ENCODE data around the gene TNFRSF8.

TNFRSF8 gene

DNA sequence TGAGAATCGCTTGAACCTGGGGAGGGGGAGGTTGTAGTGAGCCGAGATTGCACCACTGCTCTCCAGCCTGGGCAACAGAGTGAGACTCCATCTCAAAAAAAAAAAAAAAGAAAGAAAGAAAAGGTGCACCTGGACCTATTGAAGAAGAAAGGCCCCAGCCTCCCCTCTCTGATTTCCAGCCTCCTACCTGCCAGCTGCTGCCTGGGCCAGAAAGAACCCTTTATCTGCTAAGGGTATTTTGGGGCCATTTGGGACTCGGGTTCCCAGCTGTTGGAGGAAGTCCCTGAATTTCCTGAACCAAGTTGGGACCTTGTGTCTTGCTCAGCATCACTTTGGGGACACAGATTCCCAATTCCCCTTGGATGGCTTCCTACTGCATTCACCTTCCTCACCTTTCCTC, 3.9 kb upstream of the TNFRSF8 start:
- no peaks in the 10 kb centered on the region for H3K9me3 ChIP-seq (ENCODE audit: control insufficient read depth, insufficient read depth, low read length)
- no peak for TF ChIP-seq EZH2phosphoT487 (IDR thresholded peaks at IDR 0.05; ENCODE audit: borderline replicate concordance, low read length)
- TF ChIP-seq, protein P1, sequence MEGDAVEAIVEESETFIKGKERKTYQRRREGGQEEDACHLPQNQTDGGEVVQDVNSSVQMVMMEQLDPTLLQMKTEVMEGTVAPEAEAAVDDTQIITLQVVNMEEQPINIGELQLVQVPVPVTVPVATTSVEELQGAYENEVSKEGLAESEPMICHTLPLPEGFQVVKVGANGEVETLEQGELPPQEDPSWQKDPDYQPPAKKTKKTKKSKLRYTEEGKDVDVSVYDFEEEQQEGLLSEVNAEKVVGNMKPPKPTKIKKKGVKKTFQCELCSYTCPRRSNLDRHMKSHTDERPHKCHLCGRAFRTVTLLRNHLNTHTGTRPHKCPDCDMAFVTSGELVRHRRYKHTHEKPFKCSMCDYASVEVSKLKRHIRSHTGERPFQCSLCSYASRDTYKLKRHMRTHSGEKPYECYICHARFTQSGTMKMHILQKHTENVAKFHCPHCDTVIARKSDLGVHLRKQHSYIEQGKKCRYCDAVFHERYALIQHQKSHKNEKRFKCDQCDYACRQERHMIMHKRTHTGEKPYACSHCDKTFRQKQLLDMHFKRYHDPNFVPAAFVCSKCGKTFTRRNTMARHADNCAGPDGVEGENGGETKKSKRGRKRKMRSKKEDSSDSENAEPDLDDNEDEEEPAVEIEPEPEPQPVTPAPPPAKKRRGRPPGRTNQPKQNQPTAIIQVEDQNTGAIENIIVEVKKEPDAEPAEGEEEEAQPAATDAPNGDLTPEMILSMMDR (IDR thresholded peaks at IDR 0.05; ENCODE audit: low read depth, low read length, poor library complexity, severe bottlenecking) = no peak
- no peak overlapping the region for H3K27ac ChIP-seq (ENCODE audit: low read depth, low read length)
- peaks cover 42% of the 10 kb centered on the region for H3K27me3 ChIP-seq (ENCODE audit: control insufficient read depth, low read length)
- no peaks in the 10 kb centered on the region for H3K9me2 ChIP-seq (replicated peaks; ENCODE audit: control insufficient read depth, low read length)
- H3K36me3 ChIP-seq (ENCODE audit: control insufficient read depth, low read length) = no peaks in the 10 kb centered on the region
- H3F3A ChIP-seq (ENCODE audit: control insufficient read depth, insufficient read depth) = no peaks in the 10 kb centered on the region
- H3K4me2 ChIP-seq (ENCODE audit: low read length) = no peak overlapping the region
- H3K4me3 ChIP-seq (ENCODE audit: low read length) = no peak overlapping the region
- no peaks in the 10 kb centered on the region for H3K79me2 ChIP-seq (ENCODE audit: control insufficient read depth, low read length)
- no peaks in the 10 kb centered on the region for H4K20me1 ChIP-seq (ENCODE audit: control insufficient read depth, insufficient read depth, low read depth, low read length)
- H3K4me1 ChIP-seq (ENCODE audit: control insufficient read depth, low read length) = peaks cover 8% of the 10 kb centered on the region; the same call in 1 of the 2 replicates

GRCh38 chr1:12059722-12060464, 3.2 kb upstream of the TNFRSF8 start:
- TF ChIP-seq, protein P1 (IDR thresholded peaks at IDR 0.05; ENCODE audit: low read depth, low read length, poor library complexity, severe bottlenecking) = no peak
- TF ChIP-seq EZH2phosphoT487 (IDR thresholded peaks at IDR 0.05; ENCODE audit: borderline replicate concordance, low read length) = no peak

GRCh38 chr1:12060500-12060899, 2.6 kb upstream of the TNFRSF8 start:
- TF ChIP-seq EZH2phosphoT487 (IDR thresholded peaks at IDR 0.05; ENCODE audit: borderline replicate concordance, low read length) = no peak
- TF ChIP-seq, protein P1 (IDR thresholded peaks at IDR 0.05; ENCODE audit: low read depth, low read length, poor library complexity, severe bottlenecking) = no peak
- H3K9me3 ChIP-seq (ENCODE audit: control insufficient read depth, insufficient read depth, low read length) = no peaks in the 10 kb centered on the region
- H3K27me3 ChIP-seq (ENCODE audit: control insufficient read depth, low read length) = peaks cover 51% of the 10 kb centered on the region
- no peak overlapping the region for H3K4me2 ChIP-seq (ENCODE audit: low read length)
- H3K9me2 ChIP-seq (replicated peaks; ENCODE audit: control insufficient read depth, low read length) = no peaks in the 10 kb centered on the region
- H4K20me1 ChIP-seq (ENCODE audit: control insufficient read depth, insufficient read depth, low read depth, low read length) = no peaks in the 10 kb centered on the region
- H3K4me1 ChIP-seq (ENCODE audit: control insufficient read depth, low read length) = peaks cover 8% of the 10 kb centered on the region; the same call in 1 of the 2 replicates
- H3K4me3 ChIP-seq (ENCODE audit: low read length) = no peak overlapping the region
- H3K36me3 ChIP-seq (ENCODE audit: control insufficient read depth, low read length) = no peaks in the 10 kb centered on the region
- H3F3A ChIP-seq (ENCODE audit: control insufficient read depth, insufficient read depth) = 0 out of 2 replicates have a peak, but pooled peaks cover 1% of the 10 kb centered on the region
- H3K27ac ChIP-seq (ENCODE audit: low read depth, low read length) = no peak overlapping the region
- no peaks in the 10 kb centered on the region for H3K79me2 ChIP-seq (ENCODE audit: control insufficient read depth, low read length)

More at GRCh38 chr1:12059722-12060464, 3.2 kb upstream of the TNFRSF8 start:
- no peaks in the 10 kb centered on the region for H3K9me2 ChIP-seq (replicated peaks; ENCODE audit: control insufficient read depth, low read length)
- no peaks in the 10 kb centered on the region for H3F3A ChIP-seq (ENCODE audit: control insufficient read depth, insufficient read depth)
- H3K79me2 ChIP-seq (ENCODE audit: control insufficient read depth, low read length) = no peaks in the 10 kb centered on the region
- H4K20me1 ChIP-seq (ENCODE audit: control insufficient read depth, insufficient read depth, low read depth, low read length) = no peaks in the 10 kb centered on the region
- H3K27ac ChIP-seq (ENCODE audit: low read depth, low read length) = no peak overlapping the region
- peaks cover 49% of the 10 kb centered on the region for H3K27me3 ChIP-seq (ENCODE audit: control insufficient read depth, low read length)
- H3K9me3 ChIP-seq (ENCODE audit: control insufficient read depth, insufficient read depth, low read length) = no peaks in the 10 kb centered on the region
- H3K4me3 ChIP-seq (ENCODE audit: low read length) = no peak overlapping the region
- H3K4me2 ChIP-seq (ENCODE audit: low read length) = no peak overlapping the region
- peaks cover 8% of the 10 kb centered on the region; the same call in 1 of the 2 replicates for H3K4me1 ChIP-seq (ENCODE audit: control insufficient read depth, low read length)
- no peaks in the 10 kb centered on the region for H3K36me3 ChIP-seq (ENCODE audit: control insufficient read depth, low read length)
